Endodermal cell (in vitro differentiated cells): Measurements from ENCODE around the gene ELMO3. TPM values are rescaled to one million over a fixed set of nuclear protein-coding genes. Genes with fewer than 3 reads are reported as not detected.

Experiments used
- DNase-seq: peaks from one replicate; pipeline ENCODE4 v3.0.0-alpha.2; 2017
- H3K27ac ChIP-seq: 2 replicates; pipeline ENCODE4 v1.5.1; 2013; ENCODE audit warnings: mild to moderate bottlenecking, low read depth, low read length, moderate library complexity
- H3K27me3 ChIP-seq: 2 replicates; pipeline ENCODE4 v1.6.1; 2013; ENCODE audit warnings: mild to moderate bottlenecking, low read length, moderate library complexity; ENCODE audit not compliant: insufficient read depth, control insufficient read depth, poor library complexity, severe bottlenecking
- H3K36me3 ChIP-seq: 2 replicates; pipeline ENCODE4 v1.7.0; 2013; ENCODE audit warnings: mild to moderate bottlenecking, low read length, moderate library complexity; ENCODE audit not compliant: control insufficient read depth, insufficient read depth
- H3K4me1 ChIP-seq: one replicate; pipeline ENCODE4 v1.7.0; 2013; ENCODE audit warnings: low read length; ENCODE audit not compliant: control insufficient read depth, insufficient read depth
- H3K4me3 ChIP-seq: 2 replicates; pipeline ENCODE4 v1.5.1; 2013; ENCODE audit warnings: mild to moderate bottlenecking, low read length, moderate library complexity
- H3K9ac ChIP-seq: 2 replicates; pipeline ENCODE4 v1.6.1; 2013; ENCODE audit warnings: mild to moderate bottlenecking, low read length, moderate library complexity; ENCODE audit not compliant: poor library complexity, severe bottlenecking; ENCODE audit errors: extremely low read depth
- H3K9me3 ChIP-seq: 2 replicates; pipeline ENCODE4 v1.6.1; 2013; ENCODE audit warnings: mild to moderate bottlenecking, low read length, moderate library complexity; ENCODE audit not compliant: control insufficient read depth
- H3K27ac Mint-ChIP-seq: 2 replicates; pipeline ENCODE4 v1.8.0; 2020; ENCODE audit warnings: mixed read lengths
- H3K27me3 Mint-ChIP-seq: 2 replicates; pipeline ENCODE4 v1.8.0; 2021; ENCODE audit warnings: mild to moderate bottlenecking, mixed read lengths; ENCODE audit not compliant: insufficient read depth
- H3K36me3 Mint-ChIP-seq: 2 replicates; pipeline ENCODE4 v1.8.0; 2020; ENCODE audit warnings: low read depth, mixed read lengths
- H3K4me1 Mint-ChIP-seq: 2 replicates; pipeline ENCODE4 v1.8.0; 2020; ENCODE audit warnings: mixed read lengths
- H3K4me3 Mint-ChIP-seq: 2 replicates; pipeline ENCODE4 v1.8.0; 2020; ENCODE audit warnings: mild to moderate bottlenecking, moderate library complexity, mixed read lengths
- H3K9me3 Mint-ChIP-seq: 2 replicates; pipeline ENCODE4 v1.8.0; 2020; ENCODE audit warnings: mild to moderate bottlenecking, mixed read lengths
- WGBS, 2 experiments: methylation state at CpG; one replicate each; pipeline versions ENCODE4 v1.1.5 to v1.1.7; 2013; ENCODE audit warnings: missing lambda C conversion rate in 2 of 2, mixed read lengths in 1 of 2; ENCODE audit not compliant: insufficient coverage in 1 of 2, insufficient read length in 1 of 2; 5-methylcytosine and 5-hydroxymethylcytosine counted together
- total RNA-seq, 2 donors: library from RNA; stranded (reverse); fragmentation: NEBNext Ultra II Directional in 1 of 2; extraction: Animal tissue kit (Norgen Biotek cat#: 25700) in 1 of 2; gene quantifications; 2 replicates in 1 of 2; 3 replicates in 1 of 2; pipeline ENCODE4 v1.2.1, GENCODE V29; 2021
- TF ChIP-seq, protein P1 (sequence below): fragments of 200-600 bp; sonication (generic); conservative IDR thresholded peaks from 2 replicates; pipeline ENCODE4 v1.5.0; 2021; ENCODE audit warnings: antibody characterized with exemption, mild to moderate bottlenecking

Gene ELMO3
- total RNA-seq, 2 donors from 2014 or later: 5.6 to 6.4 TPM

DNA sequence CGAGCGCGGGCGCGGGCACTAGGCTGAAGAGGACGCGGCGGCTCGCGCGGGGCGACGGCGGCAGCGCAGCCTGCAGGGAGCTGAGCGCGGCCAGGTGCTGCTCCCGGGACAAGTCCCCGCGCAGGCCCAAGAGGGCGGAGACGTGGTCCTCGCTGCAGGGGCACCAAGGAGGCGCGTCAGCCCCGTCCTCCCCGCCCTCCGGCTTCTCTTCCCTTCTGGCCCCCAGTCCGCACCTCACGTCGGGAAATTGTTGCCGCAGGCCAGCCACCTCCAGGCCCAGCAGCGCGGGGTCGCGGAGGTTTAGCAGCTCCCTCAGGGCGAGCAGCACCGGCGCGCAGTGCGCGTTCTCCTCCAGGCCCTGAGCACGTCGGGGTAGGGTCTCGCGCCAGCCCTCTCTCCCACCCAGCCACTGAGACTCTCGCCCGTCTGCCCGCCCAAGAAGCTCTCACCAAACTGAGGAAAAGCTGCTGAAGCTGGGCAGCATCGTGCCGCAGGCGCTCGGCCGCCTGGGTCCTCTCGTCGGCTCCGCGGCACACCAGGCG lies 14.4 kb upstream of the ELMO3 start:
- no peak overlapping the region for H3K9ac ChIP-seq

DNA sequence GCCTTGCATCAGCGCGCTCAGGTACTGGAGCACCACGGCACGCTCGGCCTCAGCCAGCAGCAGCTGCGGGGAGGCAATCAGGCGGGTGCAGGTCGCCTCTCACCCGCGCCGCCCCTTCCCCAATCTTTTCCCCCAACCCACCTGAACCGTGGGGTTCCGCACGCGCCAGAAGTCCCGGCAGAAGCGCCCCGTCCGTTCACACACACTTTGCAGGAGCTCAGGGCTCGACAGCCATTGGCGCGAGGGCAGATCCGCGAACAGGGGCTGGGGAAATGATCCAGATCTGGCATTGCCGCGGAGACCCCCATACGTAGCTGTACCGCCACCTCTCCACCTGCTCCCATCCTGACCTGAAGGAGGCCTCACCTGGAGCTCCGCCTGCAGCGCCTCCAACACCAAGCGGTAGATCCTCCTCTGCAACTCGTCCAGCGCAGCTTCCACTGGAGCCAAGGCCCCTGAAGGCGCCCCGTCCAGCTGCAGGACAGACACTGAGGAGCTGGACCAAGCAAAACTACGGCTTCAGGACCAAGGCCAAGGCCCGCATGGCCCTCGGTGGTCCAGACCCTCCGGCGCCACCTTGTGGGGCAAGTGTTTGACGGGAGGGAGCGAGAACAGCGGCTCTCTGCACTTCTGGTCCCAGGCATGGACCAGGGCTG lies 13.8 kb upstream of the ELMO3 start:
- H3K36me3 ChIP-seq: peaks cover 7% of the 10 kb centered on the region
- H3K36me3 Mint-ChIP-seq: no peaks in the 10 kb centered on the region
- H3K27ac Mint-ChIP-seq: no peak overlapping the region
- TF ChIP-seq, protein P1, sequence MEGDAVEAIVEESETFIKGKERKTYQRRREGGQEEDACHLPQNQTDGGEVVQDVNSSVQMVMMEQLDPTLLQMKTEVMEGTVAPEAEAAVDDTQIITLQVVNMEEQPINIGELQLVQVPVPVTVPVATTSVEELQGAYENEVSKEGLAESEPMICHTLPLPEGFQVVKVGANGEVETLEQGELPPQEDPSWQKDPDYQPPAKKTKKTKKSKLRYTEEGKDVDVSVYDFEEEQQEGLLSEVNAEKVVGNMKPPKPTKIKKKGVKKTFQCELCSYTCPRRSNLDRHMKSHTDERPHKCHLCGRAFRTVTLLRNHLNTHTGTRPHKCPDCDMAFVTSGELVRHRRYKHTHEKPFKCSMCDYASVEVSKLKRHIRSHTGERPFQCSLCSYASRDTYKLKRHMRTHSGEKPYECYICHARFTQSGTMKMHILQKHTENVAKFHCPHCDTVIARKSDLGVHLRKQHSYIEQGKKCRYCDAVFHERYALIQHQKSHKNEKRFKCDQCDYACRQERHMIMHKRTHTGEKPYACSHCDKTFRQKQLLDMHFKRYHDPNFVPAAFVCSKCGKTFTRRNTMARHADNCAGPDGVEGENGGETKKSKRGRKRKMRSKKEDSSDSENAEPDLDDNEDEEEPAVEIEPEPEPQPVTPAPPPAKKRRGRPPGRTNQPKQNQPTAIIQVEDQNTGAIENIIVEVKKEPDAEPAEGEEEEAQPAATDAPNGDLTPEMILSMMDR: peak; percentile 88
- no peaks in the 10 kb centered on the region for H3K9me3 ChIP-seq
- peaks cover 14% of the 10 kb centered on the region for H3K4me1 Mint-ChIP-seq
- peaks cover 6% of the 10 kb centered on the region for H3K4me1 ChIP-seq
- no peak overlapping the region for H3K9ac ChIP-seq
- 17 to 19% methylated on average over 24 to 43 of the region's 43 CpGs for WGBS, 2 experiments
- peaks cover 21% of the 10 kb centered on the region for H3K27me3 ChIP-seq
- H3K4me3 ChIP-seq: no peak overlapping the region
- DNase-seq: peak; percentile 99
- H3K9me3 Mint-ChIP-seq: no peaks in the 10 kb centered on the region
- no peak overlapping the region for H3K4me3 Mint-ChIP-seq
- peaks cover 23% of the 10 kb centered on the region for H3K27me3 Mint-ChIP-seq
- no peak overlapping the region for H3K27ac ChIP-seq

More for the DNA sequence above, 14.4 kb upstream of the ELMO3 start:
- TF ChIP-seq, protein P1: no peak
- Mint-ChIP-seq H3K36me3 (no peaks in the 10 kb centered on the region), H3K27me3 (peaks cover 23% of the 10 kb centered on the region), H3K4me3 (no peak overlapping the region), H3K4me1 (peaks cover 14% of the 10 kb centered on the region), H3K9me3 (no peaks in the 10 kb centered on the region), H3K27ac (no peak overlapping the region)
- Histone ChIP-seq H3K36me3 (peaks cover 7% of the 10 kb centered on the region), H3K27me3 (peaks cover 21% of the 10 kb centered on the region), H3K4me1 (peaks cover 6% of the 10 kb centered on the region), H3K4me3 (peak overlapping the region; percentile 84), H3K27ac (no peak overlapping the region), H3K9me3 (no peaks in the 10 kb centered on the region)
- 14 to 15% methylated on average over 15 to 59 of the region's 59 CpGs for WGBS, 2 experiments
- DNase-seq: peak; percentile 76

DNA sequence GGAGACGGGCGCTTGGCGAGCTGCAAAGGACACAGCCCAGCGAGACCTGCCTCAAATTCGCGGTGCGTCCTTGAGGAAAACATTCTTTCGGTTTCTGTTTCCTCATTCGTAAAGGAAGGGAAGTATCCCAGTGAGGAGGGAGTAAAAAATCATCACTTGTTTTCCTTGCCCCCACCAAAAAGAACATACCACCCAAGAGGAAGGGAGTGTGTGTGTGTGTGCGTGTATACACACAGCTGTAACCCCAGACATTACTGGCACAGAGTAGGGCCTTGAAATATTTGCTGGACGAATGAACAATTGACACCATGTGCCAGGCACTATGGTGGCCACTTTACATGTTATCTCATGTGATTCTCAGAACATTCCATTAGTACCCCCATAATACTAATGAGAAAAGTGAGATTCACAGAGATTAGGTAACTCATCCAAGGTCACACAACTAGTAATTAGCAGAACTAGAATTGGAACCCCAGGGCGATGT lies 13.2 kb upstream of the ELMO3 start:
- H3K27me3 Mint-ChIP-seq: peaks cover 23% of the 10 kb centered on the region
- no peak overlapping the region for H3K4me3 ChIP-seq
- TF ChIP-seq, protein P1: no peak
- H3K4me3 Mint-ChIP-seq: no peak overlapping the region
- no peak for DNase-seq
- no peak overlapping the region for H3K27ac Mint-ChIP-seq
- H3K9me3 Mint-ChIP-seq: no peaks in the 10 kb centered on the region
- peaks cover 6% of the 10 kb centered on the region for H3K4me1 ChIP-seq
- H3K36me3 ChIP-seq: peaks cover 7% of the 10 kb centered on the region
- no peak overlapping the region for H3K27ac ChIP-seq
- H3K9ac ChIP-seq: no peak overlapping the region
- peaks cover 21% of the 10 kb centered on the region for H3K27me3 ChIP-seq
- H3K9me3 ChIP-seq: no peaks in the 10 kb centered on the region
- 22 to 51% methylated on average over 2 to 10 of the region's 12 CpGs for WGBS, 2 experiments
- peaks cover 14% of the 10 kb centered on the region for H3K4me1 Mint-ChIP-seq
- H3K36me3 Mint-ChIP-seq: no peaks in the 10 kb centered on the region
